NCI-H2196 treated with DMSO at 0.1 percent for 48 hours (cell line): ENCODE results near the gene OPN1SW.

ENCODE experiments used
- DNase-seq: peaks from one replicate; lab custom pipeline; 2025; ENCODE audit not compliant: unreplicated experiment; lab: John Stamatoyannopoulos, UW

Gene OPN1SW, protein sequence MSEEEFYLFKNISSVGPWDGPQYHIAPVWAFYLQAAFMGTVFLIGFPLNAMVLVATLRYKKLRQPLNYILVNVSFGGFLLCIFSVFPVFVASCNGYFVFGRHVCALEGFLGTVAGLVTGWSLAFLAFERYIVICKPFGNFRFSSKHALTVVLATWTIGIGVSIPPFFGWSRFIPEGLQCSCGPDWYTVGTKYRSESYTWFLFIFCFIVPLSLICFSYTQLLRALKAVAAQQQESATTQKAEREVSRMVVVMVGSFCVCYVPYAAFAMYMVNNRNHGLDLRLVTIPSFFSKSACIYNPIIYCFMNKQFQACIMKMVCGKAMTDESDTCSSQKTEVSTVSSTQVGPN

DNA sequence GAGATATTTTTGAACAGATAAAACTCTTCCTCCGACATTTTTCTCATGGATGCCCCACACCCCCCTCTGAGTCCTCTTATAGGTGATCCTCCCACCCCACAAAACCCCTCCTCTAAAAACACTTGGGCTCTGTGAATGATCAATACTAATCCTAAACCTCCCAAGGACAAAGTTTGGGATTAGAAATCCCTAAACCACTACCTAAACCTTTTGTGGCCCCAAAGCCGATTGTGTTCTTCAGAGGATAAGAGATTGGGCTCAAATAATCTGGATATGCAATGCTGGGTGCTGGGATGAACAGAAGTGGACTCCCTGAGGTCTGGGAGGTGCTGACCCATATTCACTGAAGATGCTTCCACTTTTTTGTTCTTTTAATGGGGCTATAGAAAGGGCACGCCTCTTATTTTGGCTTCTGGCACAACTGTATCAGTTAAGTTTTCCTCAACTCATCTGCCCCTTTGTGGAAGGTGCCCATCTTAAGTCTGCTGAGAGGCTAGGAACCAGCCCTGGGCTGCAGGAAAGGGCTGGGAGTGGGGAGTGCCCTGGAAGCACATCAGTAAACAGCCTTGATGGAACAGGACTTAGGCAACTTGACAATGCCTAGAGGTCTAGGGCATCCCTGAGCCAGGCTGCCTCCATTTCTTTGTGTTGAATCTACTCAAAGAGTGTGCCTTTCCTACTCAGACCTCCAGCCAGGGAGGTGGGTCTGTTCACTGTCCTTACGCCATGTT is at the start of gene OPN1SW:
Gene OPN1SW, minus strand, starts transcription at position 51 of the 731 bp plus-strand sequence. Its CDS starts 13 bp downstream, at position 38.
- DNase-seq, result no peak

DNA sequence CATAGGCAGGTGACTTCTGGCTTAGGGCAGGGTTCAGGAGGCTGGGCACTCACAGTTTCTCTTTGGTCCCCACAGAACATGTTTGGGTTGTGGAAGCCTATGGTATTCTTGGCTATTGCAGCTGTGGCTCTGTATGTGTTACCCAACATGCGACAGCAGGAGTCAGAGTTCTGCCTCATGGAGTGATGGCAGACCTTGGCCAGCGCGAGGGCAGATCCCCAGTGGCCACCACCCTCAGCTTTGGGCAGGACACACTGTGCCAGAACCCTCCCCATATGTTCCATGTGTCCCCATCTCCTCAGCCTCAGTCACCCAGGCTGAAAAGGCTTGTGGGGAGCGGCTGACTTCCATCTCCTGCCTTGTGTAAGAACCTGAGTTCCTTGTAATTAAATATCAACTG is 46.1 kb upstream of the OPN1SW start:
- no peak for DNase-seq

DNA sequence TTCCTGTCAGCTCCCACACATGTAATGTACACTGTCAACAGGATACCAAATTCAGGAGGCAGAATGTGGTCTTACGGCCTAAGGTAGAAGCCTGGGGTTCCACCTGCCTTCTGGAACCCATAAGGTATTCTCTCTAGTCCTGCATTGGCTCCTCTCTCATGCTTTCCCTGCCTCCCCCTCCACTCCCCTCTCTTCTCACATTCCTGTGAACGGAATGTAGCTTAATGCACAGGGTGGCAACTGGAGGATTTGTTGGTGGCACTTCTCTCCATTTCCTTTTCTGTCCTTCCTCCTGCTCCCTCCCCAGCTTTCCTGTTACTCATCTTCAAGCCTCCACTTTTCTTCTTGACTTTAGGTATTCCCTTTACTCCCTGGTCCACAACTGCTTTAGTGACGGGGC is 43.1 kb upstream of the OPN1SW start:
- no peak for DNase-seq

DNA sequence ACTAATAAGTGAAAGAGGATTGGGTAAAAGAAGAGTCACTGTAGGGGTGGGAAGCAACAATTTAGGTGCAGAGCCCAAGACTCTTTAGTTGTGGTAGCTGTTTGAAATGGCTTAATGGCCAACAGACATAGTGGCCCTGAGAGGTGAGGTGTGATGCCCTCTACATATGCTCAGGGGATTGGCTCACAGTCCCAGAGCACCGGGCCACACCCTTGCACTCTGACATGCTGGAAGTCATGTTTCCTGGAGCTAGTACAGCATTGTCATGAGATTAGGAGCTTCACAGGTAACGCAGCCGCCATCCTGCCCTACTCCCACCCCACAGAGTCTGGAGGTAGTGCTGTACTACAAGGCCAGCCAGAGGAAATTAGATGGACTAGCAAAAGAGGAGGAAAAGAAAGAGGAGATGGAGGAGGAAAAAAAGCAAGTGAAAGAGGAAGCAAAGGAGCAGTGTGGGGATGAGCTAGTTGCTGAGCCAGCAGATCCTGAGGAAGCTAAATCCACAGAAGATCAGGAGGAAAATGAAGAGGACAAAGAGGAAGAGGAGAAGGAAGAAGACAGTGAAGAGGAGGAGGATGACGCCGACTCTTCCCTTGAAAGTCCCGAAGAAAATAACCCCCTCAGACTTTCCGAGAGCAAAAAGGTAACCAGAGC is 39.8 kb upstream of the OPN1SW start:
- no peak for DNase-seq

DNA sequence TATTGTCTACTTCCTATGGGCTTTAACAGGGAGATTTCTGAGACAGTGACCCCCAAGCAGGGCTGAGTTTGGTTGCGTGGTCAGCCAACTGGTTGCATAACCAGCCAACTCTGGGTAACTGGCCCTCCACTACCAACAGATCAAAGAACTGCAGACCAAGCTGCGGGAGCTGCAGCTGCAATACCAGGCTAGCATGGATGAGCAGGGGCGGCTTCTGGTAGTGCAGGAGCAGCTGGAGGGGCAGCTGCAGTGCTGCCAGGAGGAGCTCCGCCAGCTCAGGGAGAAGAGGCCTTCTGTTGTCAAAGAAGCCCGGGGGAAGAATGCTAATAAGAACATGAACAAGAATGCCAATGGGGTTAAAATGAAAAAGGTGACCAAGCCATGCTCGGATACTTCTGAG is 38.9 kb upstream of the OPN1SW start:
- DNase-seq, result no peak

DNA sequence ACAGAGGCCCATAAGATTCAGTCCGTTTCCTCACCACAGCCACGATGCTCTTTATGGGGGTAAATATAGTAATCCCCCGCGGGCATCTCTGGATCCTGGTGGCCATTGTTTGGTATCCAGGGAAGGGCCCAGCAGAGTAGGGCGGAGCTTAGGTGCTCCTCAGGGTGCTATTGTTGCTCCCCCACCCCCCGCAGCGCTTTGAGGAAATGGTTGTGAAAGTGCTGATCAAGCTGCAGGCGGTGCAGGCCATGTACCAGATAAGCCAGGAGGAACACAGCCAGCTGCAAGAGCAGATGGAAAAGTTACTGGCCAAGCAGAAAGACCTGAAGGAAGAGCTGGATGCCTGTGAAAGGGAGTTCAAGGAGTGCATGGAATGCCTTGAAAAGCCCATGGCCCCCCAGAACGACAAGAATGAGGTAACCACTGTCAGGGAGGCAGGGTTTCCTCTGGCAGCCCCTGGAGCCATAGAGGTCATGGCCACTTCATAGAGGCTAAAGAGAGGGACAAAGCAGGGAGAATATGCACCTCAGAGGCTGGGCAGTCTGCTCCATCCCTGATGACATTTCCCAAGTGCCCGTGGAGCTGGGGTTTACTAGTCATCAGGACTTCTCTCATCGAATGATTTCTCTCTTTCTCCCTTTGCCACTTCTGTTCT is 37.0 kb upstream of the OPN1SW start:
- DNase-seq, result no peak

DNA sequence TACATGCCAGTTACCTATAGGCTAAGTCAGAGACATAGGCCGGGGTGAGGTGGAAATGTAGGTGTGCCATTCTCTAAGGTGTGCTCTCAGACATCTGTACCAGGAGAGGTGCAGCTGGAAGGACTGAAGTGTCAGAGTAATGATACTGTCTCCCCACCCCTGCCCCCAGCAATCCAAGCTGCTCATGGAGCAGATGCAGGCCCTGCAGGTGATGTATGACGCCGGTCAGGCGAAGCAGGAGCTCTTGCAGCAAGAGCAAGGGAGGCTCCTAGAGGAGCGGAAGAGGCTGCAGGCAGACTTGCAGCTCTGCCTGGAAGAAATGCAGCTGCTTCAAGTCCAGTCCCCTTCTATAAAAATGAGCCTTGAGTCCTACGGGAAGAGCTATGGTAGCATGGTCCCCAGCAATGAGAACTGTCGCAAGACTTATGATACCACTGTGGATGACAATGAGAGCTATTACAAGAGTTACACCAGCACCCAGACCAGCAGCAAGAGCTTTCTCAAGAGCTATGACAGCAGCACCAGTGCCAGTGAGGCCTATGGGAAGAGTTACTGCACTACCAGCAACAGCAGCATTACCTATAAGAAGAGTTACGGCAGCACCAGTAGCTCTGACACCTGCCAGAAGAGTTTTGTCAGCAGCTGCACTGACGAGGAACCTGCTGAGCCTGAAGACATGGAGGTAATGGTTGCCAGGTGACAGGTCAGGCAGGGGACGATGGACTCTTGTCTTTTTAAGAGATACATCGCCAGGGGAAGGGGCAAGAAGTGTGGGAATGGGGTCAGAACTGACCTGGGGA is 36.2 kb upstream of the OPN1SW start:
- DNase-seq, result no peak

DNA sequence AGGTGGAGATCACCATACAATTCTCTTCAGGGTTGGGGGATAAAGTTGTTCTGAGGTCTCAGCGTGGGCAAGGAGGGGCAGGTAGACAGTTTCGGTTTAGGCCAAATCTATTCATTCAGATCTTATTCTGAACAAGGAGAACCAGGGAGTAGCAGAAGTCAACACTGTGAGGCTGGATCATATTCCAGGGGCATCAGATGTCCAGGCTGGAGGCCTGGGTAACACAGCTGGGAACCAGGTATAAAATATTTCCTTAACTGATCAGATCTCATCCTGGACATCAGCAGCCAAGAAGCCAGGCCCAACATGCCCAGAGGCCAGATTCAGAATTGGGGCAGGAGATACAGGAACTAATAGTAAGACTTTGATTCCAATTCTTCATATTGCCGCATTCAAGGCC is 35.4 kb upstream of the OPN1SW start:
- no peak for DNase-seq

DNA sequence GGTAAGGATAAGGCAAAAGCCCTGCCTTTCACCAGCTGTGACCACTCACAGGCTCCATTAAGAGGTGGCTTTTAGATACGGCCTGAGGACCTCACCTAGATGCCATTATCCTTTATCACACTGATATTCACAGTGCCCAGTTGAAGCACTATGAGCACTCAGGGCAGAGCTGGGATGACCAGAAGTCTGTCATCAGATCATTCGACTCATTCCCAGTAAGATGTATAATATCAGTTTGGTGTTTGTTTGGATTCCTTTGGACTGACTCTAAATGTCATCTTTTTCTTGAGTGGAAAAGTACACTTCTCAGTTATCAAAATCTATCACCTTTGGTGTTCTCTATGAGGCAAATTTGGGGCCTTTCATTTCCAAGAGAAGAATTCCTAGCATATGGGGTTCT is 34.9 kb upstream of the OPN1SW start:
- DNase-seq, result no peak

DNA sequence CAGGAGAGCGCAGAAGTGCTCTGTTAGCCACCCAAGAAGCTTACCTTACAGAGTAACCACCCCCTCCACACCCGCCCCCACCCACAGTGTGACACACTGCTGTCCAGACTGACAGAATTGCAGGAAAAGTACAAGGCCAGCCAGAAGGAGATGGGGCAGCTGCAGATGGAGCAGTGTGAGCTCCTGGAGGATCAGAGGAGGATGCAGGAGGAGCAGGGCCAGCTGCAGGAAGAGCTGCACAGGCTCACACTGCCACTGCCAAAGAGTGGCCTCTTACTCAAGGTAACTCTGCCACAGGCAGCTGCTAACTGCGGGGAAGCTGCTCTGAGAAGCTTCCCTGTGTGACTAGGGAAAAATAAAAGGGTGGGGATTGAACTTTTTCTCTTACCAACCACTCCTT is 33.8 kb upstream of the OPN1SW start:
- DNase-seq, result no peak

DNA sequence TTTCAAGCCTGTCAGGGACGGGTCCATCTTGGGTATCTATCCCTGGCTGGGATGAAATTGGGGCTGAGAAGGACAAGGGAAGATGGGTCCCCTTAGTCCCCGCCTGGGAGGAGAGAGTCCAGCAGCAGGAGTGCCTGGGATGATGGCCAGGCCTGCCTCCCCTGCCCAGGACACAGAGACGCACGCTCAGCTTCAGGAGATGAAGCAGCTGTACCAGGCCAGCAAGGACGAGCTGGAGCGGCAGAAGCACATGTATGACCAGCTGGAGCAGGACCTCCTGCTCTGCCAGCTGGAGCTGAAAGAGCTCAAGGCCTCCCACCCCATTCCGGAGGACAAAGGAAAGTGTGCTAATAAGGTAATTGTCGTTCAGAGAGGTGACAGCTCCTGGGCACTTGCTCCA is 31.6 kb upstream of the OPN1SW start:
- DNase-seq, result no peak

DNA sequence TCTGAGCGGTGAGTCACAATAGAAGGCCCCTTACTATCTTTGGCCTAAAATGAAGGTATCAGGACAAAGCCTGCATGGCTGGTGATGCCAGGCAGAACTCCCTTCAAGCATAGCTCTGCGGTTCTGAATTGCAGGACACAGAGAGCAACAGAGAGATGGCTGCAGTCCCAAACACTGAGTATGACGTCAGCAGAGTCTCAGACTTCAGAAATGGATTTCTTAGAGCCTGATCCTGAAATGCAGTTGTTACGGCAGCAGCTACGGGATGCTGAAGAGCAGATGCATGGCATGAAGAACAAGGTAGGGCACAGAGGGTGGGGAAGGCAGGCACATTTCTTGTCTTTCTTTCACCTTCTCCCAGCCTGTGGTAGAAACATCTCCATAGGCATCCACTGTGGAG is 29.6 kb upstream of the OPN1SW start:
- DNase-seq, result no peak

DNA sequence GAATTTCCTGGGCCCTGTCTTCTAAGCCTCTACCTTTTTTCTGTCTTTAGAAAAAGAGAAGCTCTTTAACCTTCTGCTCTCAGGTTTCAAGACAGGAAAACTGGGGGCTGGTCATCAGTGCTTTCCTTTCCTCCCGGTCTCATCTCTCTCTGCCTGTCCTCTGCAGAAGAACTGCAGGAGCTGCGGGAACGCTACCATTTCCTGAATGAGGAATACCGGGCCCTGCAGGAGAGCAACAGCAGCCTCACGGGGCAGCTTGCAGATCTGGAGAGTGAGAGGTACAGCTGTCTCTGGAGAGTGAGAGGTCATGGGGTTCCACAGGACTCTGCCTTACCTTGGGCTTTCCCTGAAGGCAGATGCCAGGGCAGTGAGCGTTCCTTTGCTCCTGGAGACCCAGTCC is 28.9 kb upstream of the OPN1SW start:
- DNase-seq, result no peak

DNA sequence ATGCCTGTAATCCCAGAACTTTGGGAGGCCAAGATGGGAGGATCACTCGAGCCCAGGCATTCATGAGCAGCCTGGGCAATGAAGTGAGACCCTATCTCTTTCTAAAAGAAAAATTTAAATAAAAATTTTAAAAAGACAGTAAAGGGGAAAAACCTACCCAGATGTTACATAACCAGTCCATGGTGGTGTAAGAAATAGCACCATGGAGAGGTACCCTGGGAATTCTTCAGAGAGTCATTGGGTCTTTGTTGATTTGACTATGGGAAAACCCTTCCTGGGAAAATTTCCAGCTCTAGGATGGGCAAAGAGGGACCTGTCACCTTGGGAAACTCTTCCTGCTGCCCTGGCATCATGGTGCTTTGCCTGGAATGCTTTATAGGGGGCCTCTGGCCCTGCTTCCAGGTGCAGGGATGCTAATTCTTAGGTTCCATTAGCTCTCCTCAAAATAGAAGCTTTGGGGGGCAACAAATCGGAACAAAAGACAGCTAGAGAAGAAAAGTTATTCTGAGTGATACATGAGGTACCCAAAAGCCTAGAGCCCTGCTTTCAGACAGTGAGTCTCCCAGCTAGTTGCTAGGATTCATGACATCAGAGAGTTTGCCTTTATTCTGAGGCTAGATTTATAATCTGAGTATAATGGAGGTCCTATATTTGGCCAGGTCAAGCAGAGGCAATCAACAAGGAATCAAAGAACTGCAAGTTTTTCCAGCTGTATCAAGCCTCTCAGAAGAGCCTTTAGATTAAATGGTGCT is 26.2 kb upstream of the OPN1SW start:
- no peak for DNase-seq

DNA sequence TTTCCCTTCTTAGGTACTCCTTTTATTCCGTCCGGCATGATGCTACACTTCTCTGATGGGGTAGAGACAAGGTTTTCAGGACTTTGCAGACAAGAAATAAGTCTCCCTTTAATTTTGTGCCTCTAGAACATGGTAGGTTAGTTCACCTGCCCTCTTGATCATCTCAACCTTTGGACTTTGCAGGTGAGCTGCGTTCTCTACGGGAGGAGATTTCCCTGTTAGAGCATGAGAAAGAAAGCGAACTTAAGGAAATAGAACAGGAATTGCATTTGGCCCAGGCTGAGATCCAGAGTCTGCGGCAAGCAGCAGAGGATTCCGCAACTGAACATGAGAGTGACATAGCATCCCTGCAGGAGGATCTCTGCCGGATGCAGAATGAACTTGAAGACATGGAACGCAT is 25.4 kb upstream of the OPN1SW start:
- no peak for DNase-seq

DNA sequence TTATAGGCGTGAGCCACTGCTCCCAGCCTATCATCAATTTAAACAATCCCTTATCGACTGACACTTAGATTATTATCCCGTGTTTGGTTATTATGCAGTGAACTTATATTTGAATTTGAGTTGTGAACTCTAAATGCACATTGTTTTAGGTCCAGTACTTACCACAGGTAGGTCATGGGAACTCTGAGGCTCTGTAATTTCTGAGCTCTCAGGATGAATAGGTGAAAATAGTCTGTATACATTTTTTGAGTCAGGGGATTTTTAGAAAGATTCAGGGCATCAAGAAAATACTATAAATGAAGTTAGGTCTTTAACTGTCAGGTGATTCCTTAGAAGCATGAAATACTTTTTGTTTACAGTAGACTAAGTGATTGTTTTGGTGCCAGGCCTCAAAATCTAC is 25.0 kb upstream of the OPN1SW start:
- no peak for DNase-seq

DNA sequence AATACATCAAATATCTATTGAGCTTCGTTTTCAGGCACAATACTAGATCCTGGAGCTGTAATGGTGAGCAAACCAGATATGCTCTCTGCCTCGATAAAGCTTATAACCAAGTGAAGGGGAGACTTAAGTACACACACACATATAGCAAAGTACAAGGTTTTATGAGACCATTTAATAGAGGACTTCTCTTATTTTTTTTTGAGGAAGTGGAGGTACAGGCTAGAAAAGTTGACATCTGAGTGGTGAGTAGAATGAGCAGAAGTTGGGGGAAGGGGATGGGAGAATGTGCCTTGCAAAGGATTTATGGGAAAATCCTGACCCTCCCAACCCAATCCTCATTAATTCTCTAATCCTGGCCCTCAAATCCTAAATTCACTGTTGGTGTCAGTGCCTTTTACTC is 23.9 kb upstream of the OPN1SW start:
- DNase-seq, result no peak

DNA sequence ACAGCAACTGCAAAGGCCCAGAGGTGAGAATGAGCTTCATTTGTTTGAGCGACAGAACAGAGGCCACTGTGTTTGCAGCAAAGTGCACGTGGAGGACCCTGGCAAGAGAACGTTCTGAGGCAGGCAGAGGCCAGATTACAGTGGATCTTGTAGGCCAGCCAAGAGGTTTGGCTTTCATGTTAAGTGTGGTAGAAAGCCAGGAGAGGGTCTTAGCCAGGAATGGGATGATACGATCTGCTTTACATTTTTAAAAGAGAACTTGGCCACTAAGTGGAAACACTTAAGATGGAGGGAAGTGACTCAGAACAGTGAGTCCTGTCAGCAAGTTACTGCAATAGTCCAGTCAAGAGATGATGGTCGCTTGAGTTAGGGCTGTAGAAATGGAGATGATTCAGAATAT is 20.7 kb upstream of the OPN1SW start:
- DNase-seq, result no peak

DNA sequence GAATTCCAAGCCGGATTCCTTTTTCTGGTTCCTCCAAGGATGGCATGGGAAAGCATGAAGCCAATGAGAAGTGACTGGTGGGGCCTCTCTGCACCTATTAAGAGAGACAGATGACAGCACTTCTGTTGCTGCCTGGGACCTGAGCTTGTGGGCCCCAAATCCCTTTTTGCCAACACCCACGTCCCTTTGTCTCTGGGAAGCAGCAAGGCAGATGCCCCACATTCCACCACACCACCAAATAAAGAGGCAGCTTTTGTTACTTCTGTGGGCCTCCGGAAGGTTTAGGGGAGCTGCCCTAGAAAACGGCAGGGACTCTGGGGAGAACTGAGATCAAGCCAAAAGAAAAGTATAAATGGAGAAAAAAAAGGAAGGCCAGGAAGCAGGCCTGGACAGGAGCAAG is 19.5 kb upstream of the OPN1SW start:
- DNase-seq, result no peak

DNA sequence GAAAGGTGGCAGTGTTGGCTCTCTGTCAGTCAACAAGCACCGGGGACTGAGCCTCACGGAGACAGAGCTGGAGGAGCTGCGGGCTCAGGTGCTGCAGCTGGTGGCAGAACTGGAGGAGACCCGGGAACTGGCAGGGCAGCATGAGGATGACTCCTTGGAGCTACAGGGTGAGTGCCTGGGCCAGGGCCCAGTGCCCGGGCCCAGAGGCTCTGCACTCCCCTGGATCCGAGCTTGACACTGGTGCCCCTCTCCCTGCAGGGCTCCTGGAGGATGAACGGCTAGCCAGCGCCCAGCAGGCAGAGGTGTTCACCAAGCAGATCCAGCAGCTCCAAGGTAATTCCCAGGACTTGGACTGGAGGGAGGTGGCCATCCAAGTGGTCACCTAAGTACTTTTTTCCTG is 18.8 kb upstream of the OPN1SW start:
- DNase-seq, result no peak
